CD4-positive, alpha-beta T cell treated with Interleukin-10 for 1 hour (primary cell): Measurements from ENCODE around the gene GRIPAP1.

Source experiments
- DNase-seq: peaks from one replicate; pipeline ENCODE4 v3.0.0-alpha.2; 2020

Gene GRIPAP1

GRCh38 chrX:48958635-48959094, 43.4 kb downstream of the GRIPAP1 start:
- peak; percentile 37 for DNase-seq

- peak; percentile 96 for DNase-seq
These were observed 44.0 kb downstream of the GRIPAP1 start for GRCh38 chrX:48957827-48958634.

- peak; percentile 84 for DNase-seq
These were observed 44.6 kb downstream of the GRIPAP1 start, which contains the start of gene OTUD5 for GRCh38 chrX:48957477-48957826. TSS of gene OTUD5 (minus strand) at chrX:48957607. CDS start at chrX:48957570, 37 bp downstream.

GRCh38 chrX:48956728-48957414, 45.2 kb downstream of the GRIPAP1 start:
- peak; percentile 69 for DNase-seq

- DNase-seq, result no peak
These were observed 53.5 kb downstream of the GRIPAP1 start for GRCh38 chrX:48948589-48948988.

GRCh38 chrX:48945517-48946348, 56.3 kb downstream of the GRIPAP1 start:
- peak; percentile 69 for DNase-seq

GRCh38 chrX:48942895-48943294, 59.2 kb downstream of the GRIPAP1 start:
- no peak for DNase-seq

GRCh38 chrX:48940404-48940955, 61.6 kb downstream of the GRIPAP1 start:
- peak; percentile 22 for DNase-seq

GRCh38 chrX:48939524-48940228, 62.4 kb downstream of the GRIPAP1 start:
- DNase-seq, result peak; percentile 70

- peak; percentile 91 for DNase-seq
These were observed 63.2 kb downstream of the GRIPAP1 start for GRCh38 chrX:48938721-48939425.

- DNase-seq, result peak; percentile 94
These were observed 64.8 kb downstream of the GRIPAP1 start for GRCh38 chrX:48937054-48937907.

- peak; percentile 23 for DNase-seq
These were observed 65.5 kb downstream of the GRIPAP1 start for GRCh38 chrX:48936429-48937053.

GRCh38 chrX:48935301-48935670, 66.8 kb downstream of the GRIPAP1 start:
- DNase-seq, result no peak

GRCh38 chrX:48934581-48935300, 67.3 kb downstream of the GRIPAP1 start:
- DNase-seq, result peak; percentile 82

- no peak for DNase-seq
These were observed 68.3 kb downstream of the GRIPAP1 start for GRCh38 chrX:48933757-48934156.

GRCh38 chrX:48927736-48928382, 74.2 kb downstream of the GRIPAP1 start:
- DNase-seq, result no peak

- no peak for DNase-seq
These were observed 74.9 kb downstream of the GRIPAP1 start for GRCh38 chrX:48927123-48927522.

- no peak for DNase-seq
These were observed 77.8 kb downstream of the GRIPAP1 start for GRCh38 chrX:48924270-48924669.

GRCh38 chrX:48923771-48924170, 78.3 kb downstream of the GRIPAP1 start:
- no peak for DNase-seq
